GM19372 (cell line): ENCODE data around the gene DLGAP3.

Experiments used
- ATAC-seq: cut with Tn5 transposase; IDR thresholded peaks from one replicate; pipeline ENCODE4 v1.9.1; 2021; ENCODE audit warnings: mild to moderate bottlenecking, low read depth, moderate library complexity; ENCODE audit not compliant: unreplicated experiment

DLGAP3 gene

GRCh38 chr1:34906756-34907155, 22.7 kb downstream of the DLGAP3 start:
- ATAC-seq, result no peak

- ATAC-seq, result no peak
Observed at GRCh38 chr1:34906222-34906621, 23.2 kb downstream of the DLGAP3 start.

GRCh38 chr1:34905098-34905459, 24.4 kb downstream of the DLGAP3 start:
- no peak for ATAC-seq

- no peak for ATAC-seq
Observed at GRCh38 chr1:34904236-34905097, 25.0 kb downstream of the DLGAP3 start.

GRCh38 chr1:34901919-34902318, 27.5 kb downstream of the DLGAP3 start:
- ATAC-seq, result no peak

- ATAC-seq, result no peak
Observed at GRCh38 chr1:34900775-34901502, 28.5 kb downstream of the DLGAP3 start.

GRCh38 chr1:34899906-34900305, 29.5 kb downstream of the DLGAP3 start:
- no peak for ATAC-seq

GRCh38 chr1:34899471-34899870, 30.0 kb downstream of the DLGAP3 start:
- no peak for ATAC-seq

GRCh38 chr1:34898330-34898761, 31.1 kb downstream of the DLGAP3 start:
- no peak for ATAC-seq

- ATAC-seq, result no peak
Observed at GRCh38 chr1:34896612-34897011, 32.8 kb downstream of the DLGAP3 start.

- ATAC-seq, result no peak
Observed at GRCh38 chr1:34889705-34890104, 39.7 kb downstream of the DLGAP3 start.

- ATAC-seq, result no peak
Observed at GRCh38 chr1:34887593-34887992, 41.9 kb downstream of the DLGAP3 start.

- ATAC-seq, result no peak
Observed at GRCh38 chr1:34885405-34886247, 43.8 kb downstream of the DLGAP3 start.

- ATAC-seq, result no peak
Observed at GRCh38 chr1:34884961-34885360, 44.5 kb downstream of the DLGAP3 start.

- ATAC-seq, result no peak
Observed at GRCh38 chr1:34884536-34884935, 44.9 kb downstream of the DLGAP3 start.

- no peak for ATAC-seq
Observed at GRCh38 chr1:34879230-34879629, 50.2 kb downstream of the DLGAP3 start.

GRCh38 chr1:34876406-34876805, 53.0 kb downstream of the DLGAP3 start:
- no peak for ATAC-seq

GRCh38 chr1:34874296-34874952, 55.0 kb downstream of the DLGAP3 start:
- no peak for ATAC-seq

GRCh38 chr1:34872133-34872503, 57.3 kb downstream of the DLGAP3 start:
- ATAC-seq, result no peak

GRCh38 chr1:34871443-34872132, 57.9 kb downstream of the DLGAP3 start:
- no peak for ATAC-seq
